ENCODE results near the gene BANK1.

GRCh38 chr4:101944649-101945048 is 154.1 kb downstream of the BANK1 start:
- TF ChIP-seq CTCF (IDR thresholded peaks at IDR 0.05) (no peak), POLR2A (IDR thresholded peaks at IDR 0.05) (no peak)
